HuH-7 (cell line): ENCODE results near the gene WSB1.
A peak's percentile ranks its signal among the peaks of the same experiment; 100 is the strongest.
"Not testable (repeated sequence)": the region's sequence is repeated elsewhere in the genome, so short reads cannot be mapped to it uniquely, and the experiment has no call there.

Source experiments
- DNase-seq: peaks from one replicate; pipeline ENCODE4 v3.0.0; 2011; ENCODE audit warnings: low spot score

WSB1 gene

GRCh38 chr17:27293898-27294688, at the start of gene WSB1:
WSB1 (plus strand) TSS chr17:27294114; CDS start chr17:27294396, 282 bp downstream.
- DNase-seq, result peak; percentile 78

DNA sequence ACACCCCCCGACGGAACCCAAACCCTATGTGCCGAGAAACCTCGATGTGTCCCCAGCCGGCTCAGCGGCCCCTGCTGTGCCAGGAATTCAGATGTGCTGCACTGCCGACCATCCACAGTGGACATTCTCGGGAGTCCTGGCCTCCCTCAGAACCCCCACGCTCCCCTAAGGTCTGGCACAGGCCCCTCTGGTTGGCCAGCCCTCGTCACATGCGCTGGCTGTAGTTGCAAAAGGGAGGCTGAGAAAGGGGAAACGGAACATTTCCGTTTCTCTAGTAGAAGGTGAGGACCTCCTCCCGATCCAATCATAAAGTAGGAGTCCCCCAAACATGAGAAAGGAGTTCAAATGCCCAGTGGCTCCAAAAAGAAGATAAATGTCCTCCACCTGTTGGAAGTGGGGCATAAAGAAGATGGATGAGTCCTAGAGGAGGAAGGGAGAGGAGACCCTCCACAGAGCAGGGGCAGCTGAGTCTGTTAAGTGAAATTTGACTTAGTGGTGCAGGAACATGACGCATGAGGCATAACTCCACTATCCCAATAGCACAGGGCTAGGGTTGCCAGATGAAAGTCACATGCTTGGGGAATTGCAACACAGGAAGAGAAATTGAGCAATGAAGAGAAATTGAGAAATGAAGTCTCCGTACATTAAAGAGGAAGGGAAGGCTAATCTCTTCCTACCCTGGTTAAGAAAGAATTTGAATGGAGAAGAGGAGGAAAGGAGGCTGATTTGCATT, 49.3 kb upstream of the WSB1 start:
- no peak for DNase-seq

DNA sequence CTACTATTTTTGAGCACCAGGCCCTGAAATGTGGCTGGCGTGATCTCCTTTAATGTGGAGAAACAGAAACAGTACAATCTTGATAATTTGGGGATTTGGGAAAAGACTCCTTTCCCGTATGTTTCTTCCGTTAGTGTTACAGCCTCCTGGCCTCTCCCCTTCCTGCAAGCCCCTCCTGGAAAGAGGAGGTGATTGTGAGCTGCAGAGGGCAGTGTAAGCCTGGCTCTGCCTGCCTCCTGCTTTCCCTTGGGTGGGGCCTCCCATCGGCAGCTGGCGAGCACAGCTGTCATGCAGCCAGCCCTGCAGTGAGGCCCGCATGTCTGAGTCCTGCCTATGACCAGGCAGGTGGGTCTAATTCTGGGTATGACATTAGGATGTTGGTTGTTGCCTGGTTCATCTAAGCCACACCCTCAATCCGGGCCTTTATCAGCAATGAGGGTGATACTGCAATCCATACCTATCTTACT, 48.7 kb upstream of the WSB1 start:
- peak; percentile 74 for DNase-seq

GRCh38 chr17:27246537-27246936, 47.4 kb upstream of the WSB1 start:
- DNase-seq, result no peak

DNA sequence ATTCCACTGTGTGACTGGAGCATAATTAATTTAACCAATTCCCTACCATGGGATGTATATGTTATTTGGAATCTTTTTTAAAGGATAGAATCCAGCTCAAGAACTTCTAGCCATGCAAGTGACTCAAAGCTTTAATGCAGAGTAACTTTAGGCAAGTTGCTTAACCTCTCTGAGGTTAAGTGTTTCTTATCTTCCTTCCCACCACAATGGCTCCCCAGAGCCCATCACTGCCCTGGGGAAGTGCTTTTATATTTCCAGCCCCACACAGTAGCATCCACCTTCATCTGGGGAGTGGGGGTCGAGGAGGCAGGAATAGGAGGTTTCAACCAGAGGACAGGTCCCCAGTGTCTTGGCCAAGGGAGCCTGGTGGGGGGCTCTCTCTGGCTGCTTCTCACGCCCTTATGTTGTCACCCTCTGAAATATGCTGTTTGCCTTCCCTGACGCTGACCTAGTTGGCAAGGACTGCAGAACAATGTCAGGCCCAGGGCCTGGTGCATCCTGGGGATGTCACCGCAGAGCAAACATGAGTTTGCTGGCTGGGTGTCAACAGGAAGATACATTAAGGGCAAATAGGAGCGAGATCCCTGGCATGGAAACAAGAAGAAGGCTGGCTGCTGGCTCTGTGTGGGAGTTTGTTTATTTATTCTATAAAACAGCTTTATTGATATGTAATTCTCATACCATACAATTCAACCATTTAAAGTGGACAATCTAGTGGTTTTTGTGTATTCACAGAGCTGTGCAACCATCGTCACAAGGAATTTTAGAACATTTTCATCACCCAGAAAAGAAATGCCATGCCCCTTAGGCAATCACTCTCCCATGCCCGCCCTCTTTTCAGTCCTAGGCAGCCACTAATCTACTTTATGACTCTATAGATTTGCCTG, 46.6 kb upstream of the WSB1 start:
- no peak for DNase-seq

- DNase-seq, result no peak
These were observed 46.0 kb upstream of the WSB1 start for GRCh38 chr17:27247958-27248342.

DNA sequence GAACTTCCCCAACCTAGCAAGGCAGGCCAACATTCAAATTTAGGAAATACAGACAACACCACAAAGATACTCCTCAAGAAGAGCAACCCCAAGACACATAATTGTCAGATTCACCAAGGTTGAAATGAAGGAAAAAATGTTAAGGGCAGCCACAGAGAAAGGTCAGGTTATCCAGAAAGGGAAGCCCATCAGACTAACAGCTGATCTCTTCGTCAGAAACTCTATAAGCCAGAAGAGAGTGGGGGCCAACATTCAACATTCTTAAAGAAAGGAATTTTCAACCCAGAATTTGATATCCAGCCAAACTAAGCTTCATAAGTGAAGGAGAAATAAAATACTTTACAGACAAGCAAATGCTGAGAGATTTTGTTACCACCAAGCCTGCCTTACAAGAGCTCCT, 43.1 kb upstream of the WSB1 start:
- DNase-seq, result not testable (repeated sequence)

DNA sequence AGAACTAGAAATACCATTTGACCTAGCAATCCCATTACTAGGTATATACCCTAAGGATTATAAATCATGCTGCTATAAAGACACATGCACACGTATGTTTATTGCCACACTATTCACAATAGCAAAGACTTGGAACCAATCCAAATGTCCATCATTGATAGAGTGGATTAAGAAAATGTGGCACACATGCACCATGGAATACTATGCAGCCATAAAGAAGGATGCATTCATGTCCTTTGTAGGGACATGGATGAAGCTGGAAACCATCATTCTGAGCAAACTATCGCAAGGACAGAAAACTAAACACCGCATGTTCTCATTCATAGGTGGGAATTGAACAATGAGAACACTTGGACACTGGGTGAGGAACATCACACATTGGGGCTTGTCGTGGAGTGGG, 39.1 kb upstream of the WSB1 start:
- DNase-seq, result not testable (repeated sequence)

DNA sequence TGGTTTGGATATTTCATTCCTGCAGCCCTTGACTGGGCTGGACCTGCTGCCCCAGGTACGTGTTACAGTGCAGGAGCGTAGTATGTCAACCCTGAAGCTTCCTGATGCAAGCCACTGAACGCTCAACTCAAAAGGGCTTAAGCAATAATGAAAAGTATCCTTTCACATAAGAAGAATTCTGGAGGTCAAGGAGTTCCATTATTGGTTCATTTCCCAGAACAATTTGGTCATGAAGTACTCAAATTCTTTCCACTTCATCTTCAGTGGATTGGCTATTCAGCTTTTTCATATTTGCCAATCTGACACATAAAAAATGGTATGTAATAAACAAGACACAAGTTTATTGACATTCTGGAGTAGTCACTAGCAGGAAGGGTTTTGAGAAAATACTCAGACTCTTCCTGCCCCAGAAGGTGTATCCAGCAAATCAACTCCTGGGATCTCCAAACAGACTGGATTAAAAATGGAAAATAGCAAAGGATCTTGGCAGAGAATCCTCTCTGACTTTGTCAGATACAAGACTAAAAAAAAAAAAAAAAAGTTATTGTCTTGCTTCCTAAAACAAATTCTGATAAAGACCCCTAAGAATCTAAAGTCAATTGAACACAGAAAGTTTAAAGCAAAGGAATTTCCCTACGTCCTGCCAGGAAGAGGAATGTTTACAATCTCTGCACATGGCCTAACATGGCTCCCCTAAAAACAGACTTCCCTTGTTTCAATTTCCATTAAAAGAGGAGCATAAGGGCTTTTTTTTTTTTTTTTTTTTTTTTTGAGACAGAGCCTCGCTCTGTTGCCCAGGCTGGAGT, 37.5 kb upstream of the WSB1 start:
- DNase-seq, result no peak

- DNase-seq, result no peak
These were observed 36.9 kb upstream of the WSB1 start for GRCh38 chr17:27257031-27257357.

- DNase-seq, result no peak
These were observed 34.6 kb upstream of the WSB1 start for GRCh38 chr17:27259356-27259755.

DNA sequence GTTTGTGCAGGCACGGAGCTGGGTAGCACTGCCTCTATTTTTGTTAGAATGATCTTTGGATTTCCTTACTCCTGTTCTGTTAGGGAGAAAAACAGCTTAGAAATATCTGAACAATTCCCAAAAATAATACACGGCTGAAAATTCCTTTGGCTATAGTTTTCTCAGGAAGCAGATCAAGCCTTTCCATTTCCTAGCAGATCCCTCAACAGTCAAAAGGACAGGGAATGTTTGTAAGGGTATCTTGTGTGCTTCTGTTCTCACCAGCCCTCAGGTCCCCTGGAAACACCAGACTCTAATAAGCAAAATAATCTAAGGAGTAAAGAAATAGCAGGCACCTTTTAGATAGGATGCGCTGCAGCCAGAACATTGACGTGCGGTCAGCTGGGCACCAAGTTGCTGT, 30.5 kb upstream of the WSB1 start:
- DNase-seq, result no peak

DNA sequence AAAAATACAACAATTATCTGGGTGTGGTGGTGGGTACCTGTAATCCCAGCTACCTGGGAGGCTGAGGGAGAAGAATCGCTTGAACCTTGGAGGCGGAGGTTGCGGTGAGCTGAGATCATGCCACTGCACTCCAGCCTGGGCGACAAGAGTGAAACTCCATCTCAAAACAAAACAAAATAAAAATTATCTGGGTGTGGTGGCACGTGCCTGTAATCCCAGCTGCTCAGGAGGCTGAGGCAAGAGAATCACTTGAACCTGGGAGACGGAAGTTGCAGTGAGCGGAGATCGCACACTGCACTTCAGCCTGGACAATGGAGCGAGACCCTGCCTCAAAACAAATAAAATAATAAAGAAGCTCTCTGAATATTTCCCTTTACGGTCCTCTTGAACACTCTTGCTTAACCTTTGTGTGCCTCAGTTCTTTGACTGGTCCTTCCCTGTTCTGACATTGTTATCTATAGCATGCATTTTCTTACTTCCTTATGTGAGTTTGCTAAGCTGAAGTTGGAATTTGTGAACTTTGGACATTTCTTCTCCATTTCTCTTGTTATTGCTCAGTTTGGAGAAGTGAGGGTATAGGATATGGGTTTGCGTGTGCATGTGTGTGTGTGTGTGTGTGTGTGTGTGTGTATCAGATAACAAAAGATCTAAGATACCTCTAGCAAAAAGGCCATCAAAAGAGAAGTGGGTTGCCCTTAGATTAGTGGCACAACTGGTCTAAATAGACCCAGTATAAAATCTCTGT, 29.7 kb upstream of the WSB1 start:
- no peak for DNase-seq

GRCh38 chr17:27265333-27265732, 28.6 kb upstream of the WSB1 start:
- no peak for DNase-seq

GRCh38 chr17:27266228-27266627, 27.7 kb upstream of the WSB1 start:
- DNase-seq, result no peak

DNA sequence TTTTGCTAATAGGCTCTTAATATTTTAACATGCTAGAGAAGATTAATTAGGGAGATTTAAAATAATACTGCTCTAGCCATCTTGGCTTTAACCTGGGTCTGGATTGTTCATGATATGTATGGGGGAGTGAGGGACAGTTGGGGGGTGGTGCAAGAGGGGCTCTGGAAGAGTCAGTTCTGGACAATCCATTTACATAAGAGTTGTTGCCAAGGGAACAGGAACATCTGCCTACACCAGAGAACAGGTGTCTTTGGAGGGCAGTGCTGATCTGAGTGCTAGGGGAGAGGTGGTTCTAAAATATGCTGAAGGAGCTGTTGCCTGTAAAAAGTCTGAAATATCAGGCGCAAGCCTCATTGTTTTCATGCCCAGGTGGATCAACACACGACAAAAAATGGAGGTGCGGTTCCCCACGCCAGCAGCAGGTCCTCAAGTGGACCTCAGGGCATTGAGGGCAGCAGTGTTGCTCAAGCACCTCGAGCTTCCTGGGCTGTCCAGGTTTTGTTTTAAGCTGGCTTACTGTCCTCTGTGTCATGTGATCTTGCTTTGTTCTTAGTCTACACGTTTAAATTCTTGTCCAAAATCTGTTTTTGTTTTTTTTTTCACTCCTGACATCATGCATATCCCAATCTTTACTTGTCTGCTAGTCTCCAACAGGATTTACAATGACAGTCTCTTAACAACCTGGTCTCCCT, 25.4 kb upstream of the WSB1 start:
- no peak for DNase-seq

DNA sequence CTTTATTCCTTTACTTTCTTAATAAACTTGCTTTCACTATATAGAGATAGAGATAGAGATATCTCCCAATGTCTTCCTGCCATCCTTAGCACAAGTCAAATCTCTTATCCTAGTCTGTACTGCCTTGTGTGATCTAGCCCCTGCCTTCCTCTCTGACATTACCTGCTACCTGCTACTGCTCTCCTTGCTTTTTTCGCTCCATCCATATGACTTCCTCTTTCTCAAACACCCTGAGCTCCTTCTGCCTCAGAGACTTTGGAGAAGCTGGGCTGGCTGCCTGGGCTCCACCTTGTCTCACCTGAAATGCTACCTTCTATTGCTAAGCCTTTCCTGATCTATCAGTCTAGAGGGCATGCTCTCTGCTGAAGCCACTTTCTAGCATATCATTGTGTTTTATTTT, 24.7 kb upstream of the WSB1 start:
- no peak for DNase-seq

- DNase-seq, result no peak
These were observed 23.9 kb upstream of the WSB1 start for GRCh38 chr17:27269974-27270373.

GRCh38 chr17:27276653-27277156, 17.2 kb upstream of the WSB1 start:
- DNase-seq, result no peak

GRCh38 chr17:27279132-27279531, 14.8 kb upstream of the WSB1 start:
- DNase-seq, result not testable (repeated sequence)
